Hepatocyte (in vitro differentiated cells): Measurements from ENCODE around the gene MTA2. TPM values are rescaled to one million over a fixed set of nuclear protein-coding genes. Genes with fewer than 3 reads are reported as not detected.

ENCODE experiments used
- DNase-seq: peaks from one replicate; pipeline ENCODE4 v3.0.0-alpha.2; 2016; ENCODE audit warnings: low spot score
- H2AFZ ChIP-seq: fragments of 200-600 bp; sonication (generic); 2 replicates; pipeline ENCODE4 v1.6.0; 2016; ENCODE audit warnings: antibody characterized with exemption, mild to moderate bottlenecking
- H3K27ac ChIP-seq: fragments of 200-600 bp; sonication (generic); 2 replicates; pipeline ENCODE4 v1.5.1; 2016; ENCODE audit warnings: mild to moderate bottlenecking
- H3K27me3 ChIP-seq: fragments of 200-600 bp; sonication (generic); 2 replicates; pipeline ENCODE4 v1.6.1; 2016
- H3K36me3 ChIP-seq: fragments of 200-600 bp; sonication (generic); replicated peaks from 2 replicates; pipeline ENCODE4 v1.5.1; 2016; ENCODE audit warnings: low read depth; ENCODE audit not compliant: insufficient read depth
- H3K4me1 ChIP-seq: fragments of 200-600 bp; sonication (generic); 2 replicates; pipeline ENCODE4 v1.5.1; 2016; ENCODE audit warnings: mild to moderate bottlenecking, moderate library complexity; ENCODE audit not compliant: insufficient read depth
- H3K4me2 ChIP-seq: fragments of 200-600 bp; sonication (generic); 2 replicates; pipeline ENCODE4 v1.6.0; 2016
- H3K4me3 ChIP-seq: fragments of 200-600 bp; sonication (generic); 2 replicates; pipeline ENCODE4 v1.5.1; 2016; ENCODE audit warnings: mild to moderate bottlenecking
- H3K79me2 ChIP-seq: fragments of 200-600 bp; sonication (generic); 2 replicates; pipeline ENCODE4 v1.6.0; 2017; ENCODE audit warnings: mild to moderate bottlenecking
- H3K9me2 ChIP-seq: fragments of 200-600 bp; sonication (generic); replicated peaks from 2 replicates; pipeline ENCODE4 v1.6.0; 2017; ENCODE audit warnings: mild to moderate bottlenecking; ENCODE audit not compliant: insufficient read depth
- H3K9me3 ChIP-seq: fragments of 200-600 bp; sonication (generic); 2 replicates; pipeline ENCODE4 v1.5.1; 2016; ENCODE audit warnings: low read depth, mild to moderate bottlenecking
- H4K20me1 ChIP-seq: fragments of 200-600 bp; sonication (generic); 2 replicates; pipeline ENCODE4 v1.6.0; 2016; ENCODE audit warnings: mild to moderate bottlenecking; ENCODE audit not compliant: insufficient read depth, poor library complexity, severe bottlenecking
- EZH2 ChIP-seq: fragments of 200-600 bp; sonication (generic); IDR thresholded peaks from 2 replicates; pipeline ENCODE4 v1.6.1; 2016; ENCODE audit warnings: antibody characterized with exemption, mild to moderate bottlenecking, borderline replicate concordance
- EZH2phosphoT487 ChIP-seq: fragments of 200-600 bp; sonication (generic); IDR thresholded peaks from one replicate; pipeline ENCODE4 v1.6.1; 2018; ENCODE audit warnings: antibody characterized with exemption, mild to moderate bottlenecking, low read depth, moderate library complexity; ENCODE audit not compliant: unreplicated experiment, severe bottlenecking
- whole genome bisulfite sequencing: methylation state at CpG from one replicate; pipeline ENCODE4 v1.1.6; 2016; ENCODE audit warnings: low lambda C conversion rate; ENCODE audit errors: missing lambda C conversion rate; 5-methylcytosine and 5-hydroxymethylcytosine counted together
- polyA plus RNA-seq: library from polyadenylated mRNA; unstranded; fragments of >200 nt; fragmentation: Nextera tagmentation; extraction: Ambion mirVana; gene quantifications from 2 replicates; pipeline ENCODE4 v1.2.1, GENCODE V29; 2016
- total RNA-seq: library from RNA; depleted of rRNA; stranded (reverse); fragments of >200 nt; gene quantifications from 2 replicates; pipeline ENCODE4 v1.2.3, GENCODE V29; 2014
- TF ChIP-seq, protein P1 (sequence below): fragments of 200-600 bp; sonication (generic); IDR thresholded peaks from 2 replicates; pipeline ENCODE4 v1.5.1; 2016; ENCODE audit warnings: antibody characterized with exemption, mild to moderate bottlenecking; ENCODE audit not compliant: poor library complexity

MTA2 gene
- total and polyA plus RNA-seq, 2 experiments from 2014 or later: 25.6 to 53.1 TPM

DNA sequence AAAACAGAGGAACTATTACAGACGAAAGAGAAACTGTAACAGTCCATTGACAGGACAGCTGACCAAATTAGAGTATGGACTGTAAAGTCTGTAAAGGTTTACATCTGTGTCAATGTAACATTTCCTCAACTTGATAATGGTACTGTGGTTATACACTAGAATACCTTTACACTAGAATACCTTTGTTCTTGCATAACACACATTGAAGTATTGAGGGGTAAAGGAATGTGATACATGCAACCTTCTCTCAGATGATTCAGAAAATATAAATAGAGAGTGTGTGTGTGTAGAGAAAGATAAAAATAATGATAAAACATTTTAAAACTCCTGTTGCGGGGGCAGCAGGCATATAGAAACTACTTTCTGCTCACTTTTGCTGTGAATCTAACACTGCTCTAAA, 22.4 kb downstream of the MTA2 start:
- H3K27me3 ChIP-seq: no peaks in the 10 kb centered on the region
- no peak for DNase-seq
- TF ChIP-seq, protein P1, sequence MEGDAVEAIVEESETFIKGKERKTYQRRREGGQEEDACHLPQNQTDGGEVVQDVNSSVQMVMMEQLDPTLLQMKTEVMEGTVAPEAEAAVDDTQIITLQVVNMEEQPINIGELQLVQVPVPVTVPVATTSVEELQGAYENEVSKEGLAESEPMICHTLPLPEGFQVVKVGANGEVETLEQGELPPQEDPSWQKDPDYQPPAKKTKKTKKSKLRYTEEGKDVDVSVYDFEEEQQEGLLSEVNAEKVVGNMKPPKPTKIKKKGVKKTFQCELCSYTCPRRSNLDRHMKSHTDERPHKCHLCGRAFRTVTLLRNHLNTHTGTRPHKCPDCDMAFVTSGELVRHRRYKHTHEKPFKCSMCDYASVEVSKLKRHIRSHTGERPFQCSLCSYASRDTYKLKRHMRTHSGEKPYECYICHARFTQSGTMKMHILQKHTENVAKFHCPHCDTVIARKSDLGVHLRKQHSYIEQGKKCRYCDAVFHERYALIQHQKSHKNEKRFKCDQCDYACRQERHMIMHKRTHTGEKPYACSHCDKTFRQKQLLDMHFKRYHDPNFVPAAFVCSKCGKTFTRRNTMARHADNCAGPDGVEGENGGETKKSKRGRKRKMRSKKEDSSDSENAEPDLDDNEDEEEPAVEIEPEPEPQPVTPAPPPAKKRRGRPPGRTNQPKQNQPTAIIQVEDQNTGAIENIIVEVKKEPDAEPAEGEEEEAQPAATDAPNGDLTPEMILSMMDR: no peak
- TF ChIP-seq EZH2: no peak
- no peak for TF ChIP-seq EZH2phosphoT487
- H3K4me2 ChIP-seq: no peak overlapping the region
- WGBS: 98% methylated on average over 2 of the region's 2 CpGs
- no peak overlapping the region for H3K4me3 ChIP-seq
- H3K9me2 ChIP-seq: no peaks in the 10 kb centered on the region
- no peaks in the 10 kb centered on the region for H3K9me3 ChIP-seq
- H2AFZ ChIP-seq: no peak overlapping the region
- peaks cover 17% of the 10 kb centered on the region for H3K79me2 ChIP-seq
- no peaks in the 10 kb centered on the region for H3K36me3 ChIP-seq
- no peak overlapping the region for H3K27ac ChIP-seq
- peaks cover 18% of the 10 kb centered on the region for H3K4me1 ChIP-seq
- no peaks in the 10 kb centered on the region for H4K20me1 ChIP-seq

DNA sequence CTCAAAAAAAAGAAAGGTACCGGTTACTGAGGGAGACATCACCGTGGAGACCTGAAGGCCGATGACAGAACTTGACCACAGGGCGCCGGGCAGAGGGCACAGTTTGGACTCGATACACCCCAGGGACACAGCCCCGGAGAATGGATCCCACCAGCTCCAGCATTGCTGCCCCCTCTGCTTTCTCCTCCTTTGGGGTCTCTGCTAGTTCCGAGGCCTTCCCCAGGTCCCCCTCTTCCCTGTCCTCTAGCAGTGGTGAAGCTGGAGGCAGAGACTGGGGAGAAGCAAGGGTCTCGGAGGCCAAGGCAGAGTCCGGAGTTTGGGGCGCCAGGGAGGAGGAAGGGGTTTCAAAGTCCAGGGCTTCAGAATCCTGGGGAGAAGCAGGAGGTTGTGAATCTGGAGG, 23.1 kb downstream of the MTA2 start:
- H3K27ac ChIP-seq: no peak overlapping the region

DNA sequence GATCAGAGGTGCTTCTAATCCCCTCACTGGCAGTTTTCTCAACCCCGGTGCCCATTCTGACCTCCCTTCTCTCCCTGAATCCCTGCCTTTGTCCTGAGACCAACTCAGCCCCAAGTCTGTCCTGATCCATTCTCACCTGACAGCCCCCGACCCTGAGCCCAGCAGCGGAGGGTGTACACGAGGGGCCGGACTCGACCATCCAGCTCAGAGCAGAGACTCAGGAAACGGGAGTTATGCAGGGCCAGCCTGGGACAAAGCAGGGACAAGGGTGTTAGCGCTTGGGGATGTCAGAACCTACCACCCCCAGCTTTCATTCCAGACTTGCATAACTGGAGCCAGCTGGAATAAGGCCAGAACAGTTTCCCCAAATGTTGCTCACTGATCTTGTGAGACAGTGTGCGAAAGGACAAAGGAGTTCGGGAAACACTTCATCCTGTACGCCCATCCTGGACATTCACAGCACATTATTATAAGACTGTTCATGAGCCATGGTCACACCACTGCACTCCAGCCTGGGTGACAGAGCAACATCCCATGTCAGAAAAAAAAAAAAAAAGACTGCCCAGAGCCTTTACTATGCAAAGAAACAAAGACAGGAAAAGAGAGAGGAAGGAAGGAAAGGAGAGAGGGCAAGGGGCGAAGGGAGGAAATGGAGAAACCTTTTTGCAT, 24.5 kb downstream of the MTA2 start:
- WGBS: 78% methylated on average over 12 of the region's 12 CpGs
- Histone ChIP-seq H4K20me1 (peaks cover 7% of the 10 kb centered on the region), H3K36me3 (no peaks in the 10 kb centered on the region), H3K79me2 (peaks cover 31% of the 10 kb centered on the region), H3K9me2 (no peaks in the 10 kb centered on the region), H3K27me3 (no peaks in the 10 kb centered on the region), H3K4me3 (no peak overlapping the region), H2AFZ (no peak overlapping the region), H3K4me2 (peak overlapping the region; percentile 10), H3K27ac (peak overlapping the region; percentile 67), H3K4me1 (peaks cover 24% of the 10 kb centered on the region), H3K9me3 (no peaks in the 10 kb centered on the region)
- TF ChIP-seq, protein P1: no peak
- no peak for TF ChIP-seq EZH2phosphoT487
- no peak for TF ChIP-seq EZH2
- no peak for DNase-seq

More for the DNA sequence above, 23.1 kb downstream of the MTA2 start:
- H3K4me3 ChIP-seq: no peak overlapping the region
- H4K20me1 ChIP-seq: no peaks in the 10 kb centered on the region
- DNase-seq: no peak
- no peak overlapping the region for H2AFZ ChIP-seq
- no peaks in the 10 kb centered on the region for H3K27me3 ChIP-seq
- no peaks in the 10 kb centered on the region for H3K36me3 ChIP-seq
- no peak for TF ChIP-seq EZH2
- no peak for TF ChIP-seq EZH2phosphoT487
- TF ChIP-seq, protein P1: no peak
- peaks cover 18% of the 10 kb centered on the region for H3K79me2 ChIP-seq
- H3K4me1 ChIP-seq: peaks cover 18% of the 10 kb centered on the region
- 97% methylated on average over 11 of the region's 11 CpGs for WGBS
- H3K9me2 ChIP-seq: no peaks in the 10 kb centered on the region
- no peaks in the 10 kb centered on the region for H3K9me3 ChIP-seq
- no peak overlapping the region for H3K4me2 ChIP-seq
